Vagina (tissue), 2 donors: Measurements from ENCODE around the gene TNFSF15. TPM values are rescaled to one million over a fixed set of nuclear protein-coding genes. Genes with fewer than 3 reads are reported as not detected.

Source experiments
- DNase-seq, 2 donors: peaks; one replicate each; pipeline ENCODE4 v3.0.0-alpha.2; 2017; ENCODE audit errors: extremely low spot score in 2 of 2
- H3K27ac ChIP-seq: fragments of 200-600 bp; sonication (generic); one replicate; pipeline ENCODE4 v1.5.1; 2019
- H3K27me3 ChIP-seq: fragments of 200-600 bp; sonication (generic); one replicate; pipeline ENCODE4 v1.5.1; 2019
- H3K36me3 ChIP-seq, 2 donors: fragments of 200-600 bp; sonication (generic); one replicate each; pipeline ENCODE4 v1.5.1; 2017 to 2019
- H3K4me1 ChIP-seq: fragments of 200-600 bp; sonication (generic); one replicate; pipeline ENCODE4 v1.5.1; 2019
- H3K4me3 ChIP-seq, 2 donors: fragments of 200-600 bp; sonication (generic); 1 replicate in 1 of 2; 2 replicates in 1 of 2; pipeline ENCODE4 v1.5.1; 2016 to 2019
- H3K9me3 ChIP-seq: fragments of 200-600 bp; sonication (generic); one replicate; pipeline ENCODE4 v1.5.1; 2019
- CTCF ChIP-seq, 3 experiments: fragments of 450-650 bp in 2 of 3; fragments of 200-600 bp in 1 of 3; sonication (generic) in 1 of 3; IDR thresholded peaks; one replicate each; pipeline ENCODE4 v1.5.1; 2017 to 2019; ENCODE audit warnings: antibody characterized with exemption in 3 of 3, mild to moderate bottlenecking in 2 of 3, moderate library complexity in 2 of 3
- POLR2A ChIP-seq, 2 donors: fragments of 450-650 bp; IDR thresholded peaks; one replicate each; pipeline ENCODE4 v1.6.1; 2017; ENCODE audit warnings: antibody characterized with exemption in 2 of 2, mild to moderate bottlenecking in 2 of 2, moderate library complexity in 2 of 2
- POLR2AphosphoS5 ChIP-seq, 2 donors: sonication (generic); formaldehyde crosslinking; IDR thresholded peaks; one replicate each; pipeline ENCODE4 v1.9.0; 2017; ENCODE audit warnings: antibody characterized with exemption in 2 of 2, mild to moderate bottlenecking in 2 of 2, low read depth in 1 of 2; ENCODE audit not compliant: insufficient read depth in 1 of 2
- intact Hi-C: fragments of 100-400 bp; cut with DNase I; formaldehyde crosslinking; loops from one replicate; pipeline ENCODE4 v1.15.1; 2023
- total RNA-seq: library from RNA; depleted of rRNA; stranded (reverse); fragments of >200 nt; gene quantifications from one replicate; pipeline ENCODE4 v1.2.3, GENCODE V29; 2016

The TNFSF15 gene
- total RNA-seq, 1 donor from 2014 or later, result 0.74 TPM

- intact Hi-C loops, result no loop called here
- H3K27me3 ChIP-seq, result no peaks in the 10 kb centered on the region
- no peak overlapping the region for H3K4me3 ChIP-seq
- no peak overlapping the region for H3K27ac ChIP-seq
- H3K36me3 ChIP-seq, result no peaks in the 10 kb centered on the region
- peaks cover 9% of the 10 kb centered on the region for H3K4me1 ChIP-seq
- DNase-seq, result peak in 1 of 2 donors; percentile 20
- no peaks in the 10 kb centered on the region for H3K9me3 ChIP-seq
- no peak for TF ChIP-seq POLR2AphosphoS5 (IDR thresholded peaks at IDR 0.05; ENCODE audit: insufficient read depth in 1 of 2, low read depth in 1 of 2)
- TF ChIP-seq POLR2A (IDR thresholded peaks at IDR 0.05), result no peak
- TF ChIP-seq CTCF (IDR thresholded peaks at IDR 0.05), result no peak
Observed at GRCh38 chr9:114798101-114798500, 7.7 kb downstream of the TNFSF15 start.

GRCh38 chr9:114792396-114792795 lies 13.4 kb downstream of the TNFSF15 start:
- no peaks in the 10 kb centered on the region for H3K27me3 ChIP-seq
- no peak overlapping the region for H3K4me3 ChIP-seq
- no peak overlapping the region for H3K27ac ChIP-seq
- peaks cover 3% of the 10 kb centered on the region for H3K4me1 ChIP-seq
- no peak for TF ChIP-seq POLR2A (IDR thresholded peaks at IDR 0.05)
- no peak for TF ChIP-seq POLR2AphosphoS5 (IDR thresholded peaks at IDR 0.05; ENCODE audit: insufficient read depth in 1 of 2, low read depth in 1 of 2)
- no peak for TF ChIP-seq CTCF (IDR thresholded peaks at IDR 0.05)
- H3K36me3 ChIP-seq, result no peaks in the 10 kb centered on the region
- H3K9me3 ChIP-seq, result no peaks in the 10 kb centered on the region
- peak in 1 of 2 donors; percentile 56 for DNase-seq
- intact Hi-C loops, result no loop called here

GRCh38 chr9:114791736-114792135 lies 14.1 kb downstream of the TNFSF15 start:
- intact Hi-C loops, result no loop called here
- H3K9me3 ChIP-seq, result no peaks in the 10 kb centered on the region
- H3K4me1 ChIP-seq, result peaks cover 5% of the 10 kb centered on the region
- H3K4me3 ChIP-seq, result no peak overlapping the region
- H3K27ac ChIP-seq, result no peak overlapping the region
- no peak for DNase-seq
- no peaks in the 10 kb centered on the region for H3K36me3 ChIP-seq
- no peak for TF ChIP-seq POLR2A (IDR thresholded peaks at IDR 0.05)
- TF ChIP-seq CTCF (IDR thresholded peaks at IDR 0.05), result no peak
- no peak for TF ChIP-seq POLR2AphosphoS5 (IDR thresholded peaks at IDR 0.05; ENCODE audit: insufficient read depth in 1 of 2, low read depth in 1 of 2)
- H3K27me3 ChIP-seq, result no peaks in the 10 kb centered on the region

- no peaks in the 10 kb centered on the region for H3K36me3 ChIP-seq
- intact Hi-C loops, result no loop called here
- no peak for DNase-seq
- H3K4me3 ChIP-seq, result no peak overlapping the region
- H3K9me3 ChIP-seq, result no peaks in the 10 kb centered on the region
- peaks cover 5% of the 10 kb centered on the region for H3K4me1 ChIP-seq
- TF ChIP-seq POLR2A (IDR thresholded peaks at IDR 0.05) (no peak), CTCF (IDR thresholded peaks at IDR 0.05) (no peak), POLR2AphosphoS5 (IDR thresholded peaks at IDR 0.05; ENCODE audit: insufficient read depth in 1 of 2, low read depth in 1 of 2) (no peak)
- no peak overlapping the region for H3K27ac ChIP-seq
- H3K27me3 ChIP-seq, result no peaks in the 10 kb centered on the region
Observed at GRCh38 chr9:114791312-114791711, 14.5 kb downstream of the TNFSF15 start.

GRCh38 chr9:114790521-114790920 lies 15.3 kb downstream of the TNFSF15 start:
- Histone ChIP-seq H3K36me3 (no peaks in the 10 kb centered on the region), H3K4me3 (no peak overlapping the region), H3K27me3 (no peaks in the 10 kb centered on the region), H3K27ac (no peak overlapping the region), H3K9me3 (no peaks in the 10 kb centered on the region), H3K4me1 (peaks cover 5% of the 10 kb centered on the region)
- DNase-seq, result peak in 1 of 2 donors; percentile 42
- intact Hi-C loops, result no loop called here
- no peak for TF ChIP-seq CTCF (IDR thresholded peaks at IDR 0.05)
- no peak for TF ChIP-seq POLR2AphosphoS5 (IDR thresholded peaks at IDR 0.05; ENCODE audit: insufficient read depth in 1 of 2, low read depth in 1 of 2)
- no peak for TF ChIP-seq POLR2A (IDR thresholded peaks at IDR 0.05)
